Activated CD8-positive, alpha-beta T cell treated with anti-CD3 and anti-CD28 coated beads for 36 hours (primary cell): ENCODE measurements around the gene LNPEP. TPM values are rescaled to one million over a fixed set of nuclear protein-coding genes. Genes with fewer than 3 reads are reported as not detected.

Source experiments
- ATAC-seq: fragments of 200-7000 bp; cut with Tn5 transposase; one replicate; pipeline ENCODE4 v1.10.0; 2021; ENCODE audit warnings: mild to moderate bottlenecking, moderate library complexity
- CTCF ChIA-PET: fragments of 350-600 bp; sonication (Branson Sonifier 250); formaldehyde crosslinking; loops from one replicate; lab custom pipeline; 2021; ENCODE audit warnings: antibody characterized with exemption; lab: Charles Lee
- POLR2A ChIA-PET: fragments of 350-600 bp; sonication (Branson Sonifier 250); formaldehyde crosslinking; loops from one replicate; lab custom pipeline; 2021; ENCODE audit warnings: antibody characterized with exemption; lab: Charles Lee
- DNase-seq: peaks from one replicate; pipeline ENCODE4 v3.0.0-alpha.2; 2020
- H3K27ac Mint-ChIP-seq: one replicate; pipeline ENCODE4 v1.8.0; 2021; ENCODE audit warnings: mild to moderate bottlenecking, mixed read lengths
- H3K27me3 Mint-ChIP-seq: one replicate; pipeline ENCODE4 v1.8.0; 2021; ENCODE audit warnings: mixed read lengths
- H3K36me3 Mint-ChIP-seq: one replicate; pipeline ENCODE4 v1.8.0; 2021; ENCODE audit warnings: low read depth, mixed read lengths
- H3K4me1 Mint-ChIP-seq: one replicate; pipeline ENCODE4 v1.8.0; 2021; ENCODE audit warnings: low read depth, mixed read lengths
- H3K4me3 Mint-ChIP-seq: one replicate; pipeline ENCODE4 v1.8.0; 2021; ENCODE audit warnings: mild to moderate bottlenecking, moderate library complexity, mixed read lengths
- H3K9me3 Mint-ChIP-seq: one replicate; pipeline ENCODE4 v1.8.0; 2021; ENCODE audit warnings: mixed read lengths
- intact Hi-C: fragments of 100-400 bp; cut with micrococcal nuclease; formaldehyde crosslinking; loops from one replicate; pipeline ENCODE4 v1.10.0; 2022
- total RNA-seq, 2 experiments: library from RNA; stranded (reverse); gene quantifications; one replicate each; pipeline ENCODE4 v1.2.3, GENCODE V29; 2021
- TF ChIP-seq, protein P1 (sequence below): fragments of 200-600 bp; IDR thresholded peaks from one replicate; pipeline ENCODE4 v1.8.0; 2022; ENCODE audit warnings: antibody characterized with exemption, mild to moderate bottlenecking

LNPEP gene
- total RNA-seq, 2 experiments from 2014 or later: 51.2 to 53.7 TPM

DNA sequence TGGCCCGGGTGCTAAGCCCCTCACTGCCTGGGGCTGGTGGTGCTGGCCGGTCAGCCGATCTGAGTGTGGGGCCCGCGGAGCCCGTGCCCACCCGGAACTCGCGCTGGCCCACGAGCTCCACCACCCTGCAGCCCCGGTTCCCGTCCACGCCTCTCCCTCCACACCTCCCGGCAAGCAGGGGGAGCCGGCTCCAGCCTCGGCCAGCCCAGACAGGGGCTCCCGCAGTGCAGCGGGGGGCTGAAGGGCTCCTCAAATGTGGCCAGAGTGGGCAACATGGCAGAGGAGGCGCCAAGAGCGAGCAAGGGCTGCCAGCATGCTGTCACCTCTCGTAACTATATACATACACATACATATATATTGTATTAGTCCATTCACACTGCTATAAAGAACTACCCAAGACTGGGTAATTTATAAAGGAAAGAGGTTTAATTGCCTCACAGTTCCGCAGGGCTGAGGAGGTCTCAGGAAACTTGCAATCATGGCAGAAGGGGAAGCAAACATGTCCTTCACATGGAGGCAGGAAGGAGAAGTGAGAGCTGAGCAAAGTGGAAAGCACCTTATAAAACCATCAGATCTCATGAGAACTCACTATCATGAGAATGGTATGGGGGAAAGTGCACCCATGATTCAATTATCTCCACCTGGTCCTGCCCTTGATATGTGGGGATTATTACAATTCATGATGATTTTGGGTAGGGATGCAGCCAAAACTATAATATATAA lies 149.7 kb downstream of the LNPEP start:
- Mint-ChIP-seq H3K27ac (no peak overlapping the region), H3K4me3 (no peak overlapping the region), H3K36me3 (no peaks in the 10 kb centered on the region), H3K9me3 (peaks cover 5% of the 10 kb centered on the region), H3K4me1 (peaks cover 8% of the 10 kb centered on the region), H3K27me3 (no peaks in the 10 kb centered on the region)
- TF ChIP-seq, protein P1, sequence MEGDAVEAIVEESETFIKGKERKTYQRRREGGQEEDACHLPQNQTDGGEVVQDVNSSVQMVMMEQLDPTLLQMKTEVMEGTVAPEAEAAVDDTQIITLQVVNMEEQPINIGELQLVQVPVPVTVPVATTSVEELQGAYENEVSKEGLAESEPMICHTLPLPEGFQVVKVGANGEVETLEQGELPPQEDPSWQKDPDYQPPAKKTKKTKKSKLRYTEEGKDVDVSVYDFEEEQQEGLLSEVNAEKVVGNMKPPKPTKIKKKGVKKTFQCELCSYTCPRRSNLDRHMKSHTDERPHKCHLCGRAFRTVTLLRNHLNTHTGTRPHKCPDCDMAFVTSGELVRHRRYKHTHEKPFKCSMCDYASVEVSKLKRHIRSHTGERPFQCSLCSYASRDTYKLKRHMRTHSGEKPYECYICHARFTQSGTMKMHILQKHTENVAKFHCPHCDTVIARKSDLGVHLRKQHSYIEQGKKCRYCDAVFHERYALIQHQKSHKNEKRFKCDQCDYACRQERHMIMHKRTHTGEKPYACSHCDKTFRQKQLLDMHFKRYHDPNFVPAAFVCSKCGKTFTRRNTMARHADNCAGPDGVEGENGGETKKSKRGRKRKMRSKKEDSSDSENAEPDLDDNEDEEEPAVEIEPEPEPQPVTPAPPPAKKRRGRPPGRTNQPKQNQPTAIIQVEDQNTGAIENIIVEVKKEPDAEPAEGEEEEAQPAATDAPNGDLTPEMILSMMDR: no peak
- no peak for ATAC-seq
- no peak for DNase-seq
- POLR2A ChIA-PET: no interaction called here
- intact Hi-C loops: no loop called here
- CTCF ChIA-PET: no interaction called here

Other genes starting within 250 kb of the LNPEP start
- 10 to 100 TPM; 60.1 to 62.3 TPM for gene ERAP1, start 128.1 kb upstream of the LNPEP start, total RNA-seq
- 10 to 100 TPM; 43.0 to 44.5 TPM for gene ERAP2, start 59.6 kb upstream of the LNPEP start, total RNA-seq
- not detected for gene LIX1, start 206.5 kb downstream of the LNPEP start, total RNA-seq
- gene RIOK2, start 247.2 kb downstream of the LNPEP start, total RNA-seq: 10 to 100 TPM; 31.7 to 33.1 TPM